Activated naive CD8-positive, alpha-beta T cell (primary cell): Measurements from ENCODE around the gene GP1BA.

Experiments used
- H3K27ac Mint-ChIP-seq: one replicate; pipeline ENCODE4 v1.8.0; 2021; ENCODE audit warnings: mixed read lengths
- H3K27me3 Mint-ChIP-seq: one replicate; pipeline ENCODE4 v1.8.0; 2021; ENCODE audit warnings: mixed read lengths
- H3K36me3 Mint-ChIP-seq: one replicate; pipeline ENCODE4 v1.8.0; 2021; ENCODE audit warnings: mixed read lengths
- H3K4me1 Mint-ChIP-seq: one replicate; pipeline ENCODE4 v1.8.0; 2021; ENCODE audit warnings: low read depth, mixed read lengths
- H3K4me3 Mint-ChIP-seq: one replicate; pipeline ENCODE4 v1.8.0; 2021; ENCODE audit warnings: mild to moderate bottlenecking, mixed read lengths
- H3K9me3 Mint-ChIP-seq: one replicate; pipeline ENCODE4 v1.8.0; 2021; ENCODE audit warnings: low read depth, mixed read lengths

GP1BA gene

GRCh38 chr17:4948931-4949320 is 16.8 kb downstream of the GP1BA start:
- H3K9me3 Mint-ChIP-seq: no peaks in the 10 kb centered on the region
- H3K36me3 Mint-ChIP-seq: peaks cover 15% of the 10 kb centered on the region
- peak overlapping the region; percentile 97 for H3K4me3 Mint-ChIP-seq
- H3K4me1 Mint-ChIP-seq: peaks cover 29% of the 10 kb centered on the region
- H3K27me3 Mint-ChIP-seq: no peaks in the 10 kb centered on the region
- peak overlapping the region; percentile 100 for H3K27ac Mint-ChIP-seq

- Mint-ChIP-seq H3K4me1 (peaks cover 24% of the 10 kb centered on the region), H3K27me3 (no peaks in the 10 kb centered on the region), H3K27ac (peak overlapping the region; percentile 88), H3K9me3 (no peaks in the 10 kb centered on the region), H3K4me3 (peak overlapping the region; percentile 97), H3K36me3 (peaks cover 15% of the 10 kb centered on the region)
Observed at GRCh38 chr17:4949321-4950074, 17.4 kb downstream of the GP1BA start.

DNA sequence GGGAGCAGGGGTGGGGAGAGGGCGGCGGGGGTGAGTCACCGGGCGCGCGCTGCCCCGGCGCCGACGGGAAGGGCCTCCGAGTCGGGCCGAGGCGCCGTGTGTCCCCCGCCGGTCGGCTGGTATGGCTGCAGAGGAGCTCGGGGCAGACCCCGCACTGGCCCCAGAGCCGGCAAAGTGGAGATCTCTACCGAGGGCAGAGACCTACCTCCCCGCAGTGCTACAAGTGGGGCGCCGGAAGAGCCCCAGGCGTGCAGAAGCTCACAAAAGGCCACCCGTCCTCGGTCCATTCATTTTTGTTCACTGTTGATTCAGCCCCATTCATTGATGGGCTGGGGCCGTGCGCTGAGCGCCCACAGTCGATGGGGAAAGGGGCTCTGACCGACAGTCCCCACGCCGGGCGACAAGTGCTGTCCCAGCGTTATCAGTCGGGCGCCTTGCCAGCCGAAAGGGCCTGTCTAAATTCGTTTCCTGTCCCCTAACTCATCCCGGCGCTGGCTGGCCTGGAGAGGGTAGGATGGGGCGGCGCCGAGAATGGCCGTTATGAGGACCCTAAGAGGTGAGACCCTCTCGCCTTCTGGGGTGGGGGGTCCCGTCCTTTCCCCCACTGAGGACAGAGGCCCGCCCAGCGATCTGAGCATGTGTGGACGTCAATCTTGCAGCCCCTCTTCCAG is 18.1 kb downstream of the GP1BA start:
- Mint-ChIP-seq H3K4me1 (peaks cover 16% of the 10 kb centered on the region), H3K27me3 (no peaks in the 10 kb centered on the region), H3K4me3 (peak overlapping the region; percentile 88), H3K9me3 (no peaks in the 10 kb centered on the region), H3K36me3 (peaks cover 13% of the 10 kb centered on the region), H3K27ac (peak overlapping the region; percentile 97)

GRCh38 chr17:4950746-4951204 is 18.7 kb downstream of the GP1BA start, which contains the start of gene ENO3:
Gene ENO3 (plus strand): TSS chr17:4951119. CDS start chr17:4951830, 711 bp downstream.
- peaks cover 11% of the 10 kb centered on the region for H3K4me1 Mint-ChIP-seq
- H3K9me3 Mint-ChIP-seq: no peaks in the 10 kb centered on the region
- peaks cover 8% of the 10 kb centered on the region for H3K36me3 Mint-ChIP-seq
- peak within 1 kb of the TSS; percentile 88 for H3K4me3 Mint-ChIP-seq
- no peaks in the 10 kb centered on the region for H3K27me3 Mint-ChIP-seq
- peak within 1 kb of the TSS; percentile 97 for H3K27ac Mint-ChIP-seq

DNA sequence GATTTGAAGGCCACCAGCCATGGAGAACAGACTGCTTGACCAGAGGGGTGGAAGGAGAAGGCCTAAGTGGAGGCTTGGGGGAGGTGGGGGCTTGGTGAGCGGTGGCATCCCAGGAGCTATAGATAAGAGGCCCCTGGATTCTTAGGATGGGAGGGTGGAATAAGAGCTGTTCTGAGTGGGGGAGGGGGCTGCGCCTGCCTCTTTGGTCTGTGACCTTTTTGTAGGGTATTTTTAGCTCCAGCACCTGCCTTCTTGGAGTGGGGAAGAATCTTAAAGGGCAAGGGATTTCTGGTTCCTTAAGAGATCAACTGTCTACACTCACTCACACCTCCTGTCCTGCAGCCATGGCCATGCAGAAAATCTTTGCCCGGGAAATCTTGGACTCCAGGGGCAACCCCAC is 19.4 kb downstream of the GP1BA start:
- Mint-ChIP-seq H3K27me3 (no peaks in the 10 kb centered on the region), H3K9me3 (no peaks in the 10 kb centered on the region), H3K4me1 (peaks cover 14% of the 10 kb centered on the region), H3K27ac (peak overlapping the region; percentile 97), H3K4me3 (peak overlapping the region; percentile 88), H3K36me3 (peaks cover 5% of the 10 kb centered on the region)

GRCh38 chr17:4953451-4953961 is 21.4 kb downstream of the GP1BA start:
- H3K27ac Mint-ChIP-seq: no peak overlapping the region
- peaks cover 15% of the 10 kb centered on the region for H3K4me1 Mint-ChIP-seq
- no peaks in the 10 kb centered on the region for H3K36me3 Mint-ChIP-seq
- H3K27me3 Mint-ChIP-seq: no peaks in the 10 kb centered on the region
- no peak overlapping the region for H3K4me3 Mint-ChIP-seq
- H3K9me3 Mint-ChIP-seq: no peaks in the 10 kb centered on the region

DNA sequence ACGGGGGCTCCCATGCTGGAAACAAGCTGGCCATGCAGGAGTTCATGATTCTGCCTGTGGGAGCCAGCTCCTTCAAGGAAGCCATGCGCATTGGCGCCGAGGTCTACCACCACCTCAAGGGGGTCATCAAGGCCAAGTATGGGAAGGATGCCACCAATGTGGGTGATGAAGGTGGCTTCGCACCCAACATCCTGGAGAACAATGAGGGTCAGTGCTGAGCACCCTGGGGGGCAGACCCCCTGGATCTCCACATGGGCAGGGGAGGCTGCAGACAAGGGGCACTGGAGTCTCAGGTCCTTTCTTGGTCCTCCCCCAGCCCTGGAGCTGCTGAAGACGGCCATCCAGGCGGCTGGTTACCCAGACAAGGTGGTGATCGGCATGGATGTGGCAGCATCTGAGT is 23.0 kb downstream of the GP1BA start:
- peaks cover 14% of the 10 kb centered on the region for H3K4me1 Mint-ChIP-seq
- H3K36me3 Mint-ChIP-seq: no peaks in the 10 kb centered on the region
- H3K27me3 Mint-ChIP-seq: no peaks in the 10 kb centered on the region
- no peak overlapping the region for H3K4me3 Mint-ChIP-seq
- no peak overlapping the region for H3K27ac Mint-ChIP-seq
- no peaks in the 10 kb centered on the region for H3K9me3 Mint-ChIP-seq

DNA sequence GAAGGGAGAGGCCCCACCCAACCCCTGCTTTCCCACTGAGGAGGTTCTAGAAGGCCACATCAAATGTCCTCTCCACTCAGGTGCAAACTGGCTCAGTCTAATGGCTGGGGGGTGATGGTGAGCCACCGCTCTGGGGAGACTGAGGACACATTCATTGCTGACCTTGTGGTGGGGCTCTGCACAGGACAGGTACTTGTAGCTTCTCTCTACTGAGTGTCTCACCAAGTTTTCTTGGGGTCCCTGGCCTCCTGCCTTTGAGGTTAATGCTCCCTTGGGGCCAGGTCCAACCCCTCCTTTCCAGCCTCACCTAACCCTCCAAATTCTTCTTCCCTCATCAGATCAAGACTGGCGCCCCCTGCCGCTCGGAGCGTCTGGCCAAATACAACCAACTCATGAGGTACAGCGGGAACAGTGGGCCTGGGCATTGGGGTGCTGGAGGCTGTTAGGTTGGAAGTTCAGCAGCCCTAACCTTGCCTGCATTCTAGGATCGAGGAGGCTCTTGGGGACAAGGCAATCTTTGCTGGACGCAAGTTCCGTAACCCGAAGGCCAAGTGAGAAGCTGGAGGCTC is 24.5 kb downstream of the GP1BA start:
- Mint-ChIP-seq H3K27me3 (no peaks in the 10 kb centered on the region), H3K4me1 (peaks cover 8% of the 10 kb centered on the region), H3K9me3 (no peaks in the 10 kb centered on the region), H3K27ac (no peak overlapping the region), H3K36me3 (no peaks in the 10 kb centered on the region), H3K4me3 (no peak overlapping the region)

DNA sequence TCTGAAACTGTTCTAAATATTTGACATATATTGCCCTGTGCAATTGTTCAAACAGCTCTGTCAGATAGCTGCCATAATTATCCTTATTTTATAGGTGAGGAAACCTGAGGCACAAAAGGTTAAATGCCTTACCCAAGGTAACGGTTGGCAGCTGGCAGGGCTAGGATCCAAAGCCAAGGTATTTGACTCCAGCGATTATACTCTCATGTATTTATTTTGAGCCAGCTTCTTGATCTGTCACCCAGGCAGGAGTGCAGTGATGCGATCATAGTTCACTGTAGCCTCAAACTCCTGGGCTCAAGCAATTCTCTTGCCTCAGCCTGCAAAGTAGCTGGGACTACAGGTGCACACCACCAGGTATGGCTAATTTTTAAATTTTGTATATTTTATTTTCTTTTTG is 26.0 kb downstream of the GP1BA start:
- Mint-ChIP-seq H3K36me3 (no peaks in the 10 kb centered on the region), H3K9me3 (no peaks in the 10 kb centered on the region), H3K4me3 (no peak overlapping the region), H3K4me1 (peaks cover 7% of the 10 kb centered on the region), H3K27me3 (no peaks in the 10 kb centered on the region), H3K27ac (no peak overlapping the region)

DNA sequence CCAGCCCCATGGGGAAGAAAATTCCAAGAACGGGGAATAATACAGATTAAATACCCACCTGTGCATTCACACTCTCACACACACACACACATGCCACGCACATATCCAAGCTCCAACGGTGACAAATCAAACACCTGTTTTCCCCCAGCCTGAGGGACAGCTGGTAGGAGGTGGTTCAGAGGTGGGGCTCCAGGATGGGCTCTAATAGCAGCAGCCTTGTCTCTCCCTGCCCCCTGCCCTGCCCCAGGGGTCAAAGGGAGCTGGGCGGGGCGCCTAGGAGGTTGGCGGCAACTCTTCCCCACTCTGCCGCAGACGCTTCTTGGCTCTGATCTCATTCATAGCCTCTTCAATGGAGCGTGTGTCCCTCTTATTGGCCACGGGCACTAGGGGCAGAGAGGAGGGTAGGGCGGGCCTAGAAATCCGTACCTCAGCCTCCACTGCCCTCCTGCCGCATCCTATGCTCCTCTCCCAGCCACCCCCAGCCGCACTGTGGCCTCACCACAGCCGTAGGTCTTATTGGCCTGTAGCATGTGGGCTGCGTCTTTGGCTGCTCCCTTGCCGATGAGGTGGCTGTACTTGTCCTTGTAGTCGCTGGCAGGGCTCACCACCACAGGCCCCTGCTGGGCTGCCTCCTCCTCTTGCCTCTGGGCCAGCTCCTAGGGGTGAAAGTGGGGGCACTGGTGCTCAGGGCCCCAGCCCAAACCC is 27.3 kb downstream of the GP1BA start:
- H3K27ac Mint-ChIP-seq: no peak overlapping the region
- peaks cover 8% of the 10 kb centered on the region for H3K4me1 Mint-ChIP-seq
- H3K27me3 Mint-ChIP-seq: no peaks in the 10 kb centered on the region
- no peaks in the 10 kb centered on the region for H3K9me3 Mint-ChIP-seq
- H3K36me3 Mint-ChIP-seq: no peaks in the 10 kb centered on the region
- H3K4me3 Mint-ChIP-seq: no peak overlapping the region

GRCh38 chr17:4960279-4960922 is 28.3 kb downstream of the GP1BA start:
- no peaks in the 10 kb centered on the region for H3K9me3 Mint-ChIP-seq
- H3K27me3 Mint-ChIP-seq: no peaks in the 10 kb centered on the region
- peaks cover 11% of the 10 kb centered on the region for H3K4me1 Mint-ChIP-seq
- H3K36me3 Mint-ChIP-seq: peaks cover 3% of the 10 kb centered on the region
- H3K27ac Mint-ChIP-seq: peak overlapping the region; percentile 24
- H3K4me3 Mint-ChIP-seq: no peak overlapping the region

DNA sequence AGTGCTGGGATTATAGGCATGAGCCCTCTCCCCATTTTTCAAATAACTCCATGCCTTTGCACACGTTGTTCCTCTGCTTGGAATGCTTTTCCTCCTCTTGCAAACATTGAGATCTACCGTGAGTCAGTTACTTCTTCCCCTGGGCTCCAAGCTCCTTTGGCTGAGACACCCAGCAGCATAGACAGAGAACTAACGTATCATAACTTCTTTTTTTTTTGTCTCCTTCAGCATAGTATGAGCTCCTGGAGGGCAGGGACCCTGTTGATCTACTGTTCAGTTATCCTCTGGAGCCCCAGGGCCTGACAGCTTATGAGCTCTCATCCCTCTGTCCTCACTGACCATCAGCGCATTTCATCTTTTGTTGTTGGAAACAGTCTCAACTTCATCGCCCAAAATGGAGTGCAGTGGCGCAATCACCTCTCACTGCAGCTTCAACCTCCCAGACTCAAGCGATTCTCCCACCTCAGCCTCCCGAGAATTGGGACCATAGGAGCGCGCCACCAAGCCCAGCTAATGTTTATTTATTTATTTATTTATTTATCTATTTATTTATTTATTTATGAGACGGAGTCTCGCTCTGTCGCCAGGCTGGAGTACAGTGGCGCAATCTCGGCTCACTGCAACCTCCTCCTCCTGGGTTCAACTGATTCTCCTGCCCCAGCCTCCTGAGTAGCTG is 33.4 kb downstream of the GP1BA start:
- H3K4me3 Mint-ChIP-seq: peak overlapping the region; percentile 25
- peaks cover 32% of the 10 kb centered on the region for H3K4me1 Mint-ChIP-seq
- peaks cover 14% of the 10 kb centered on the region for H3K36me3 Mint-ChIP-seq
- H3K27me3 Mint-ChIP-seq: no peaks in the 10 kb centered on the region
- no peak overlapping the region for H3K27ac Mint-ChIP-seq
- H3K9me3 Mint-ChIP-seq: no peaks in the 10 kb centered on the region

DNA sequence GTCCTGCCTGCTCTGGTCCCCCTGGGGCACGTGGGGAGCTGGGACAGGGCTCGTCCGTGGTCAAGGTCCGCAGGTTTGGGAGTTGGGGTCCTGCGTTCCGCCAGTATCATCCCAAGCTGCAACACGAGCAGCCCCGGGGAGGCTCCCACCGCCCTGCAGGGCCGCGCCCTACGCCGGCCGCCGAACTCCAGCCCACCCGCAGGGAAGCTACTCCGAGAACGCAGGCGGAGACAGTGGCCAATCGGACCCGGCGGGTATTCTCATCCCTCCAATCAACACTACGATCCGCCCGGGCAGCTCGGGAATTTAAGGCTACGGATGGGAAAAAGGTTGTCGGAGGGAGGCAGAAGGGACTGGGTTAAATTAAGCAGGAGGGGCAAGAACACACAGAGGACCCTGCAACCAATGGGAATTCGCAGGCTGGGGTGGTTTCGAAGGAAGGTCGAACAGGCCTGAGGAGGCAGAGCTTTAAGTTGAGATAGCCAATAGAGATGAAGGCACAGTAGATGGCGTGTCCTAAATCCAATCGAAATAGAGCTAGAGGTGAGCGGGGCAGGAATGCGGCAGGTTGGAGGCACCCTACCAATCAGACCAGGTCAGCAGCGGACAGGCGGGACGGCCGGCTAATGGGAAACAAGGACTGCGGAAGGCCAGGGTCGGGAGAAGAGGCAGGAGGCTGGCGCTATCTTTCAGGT is 34.9 kb downstream of the GP1BA start:
- H3K9me3 Mint-ChIP-seq: no peaks in the 10 kb centered on the region
- H3K27me3 Mint-ChIP-seq: no peaks in the 10 kb centered on the region
- peak overlapping the region; percentile 93 for H3K27ac Mint-ChIP-seq
- H3K4me3 Mint-ChIP-seq: no peak overlapping the region
- peaks cover 18% of the 10 kb centered on the region for H3K36me3 Mint-ChIP-seq
- H3K4me1 Mint-ChIP-seq: peaks cover 40% of the 10 kb centered on the region
